Measurements from ENCODE around the gene SMPDL3A.

The SMPDL3A gene

DNA sequence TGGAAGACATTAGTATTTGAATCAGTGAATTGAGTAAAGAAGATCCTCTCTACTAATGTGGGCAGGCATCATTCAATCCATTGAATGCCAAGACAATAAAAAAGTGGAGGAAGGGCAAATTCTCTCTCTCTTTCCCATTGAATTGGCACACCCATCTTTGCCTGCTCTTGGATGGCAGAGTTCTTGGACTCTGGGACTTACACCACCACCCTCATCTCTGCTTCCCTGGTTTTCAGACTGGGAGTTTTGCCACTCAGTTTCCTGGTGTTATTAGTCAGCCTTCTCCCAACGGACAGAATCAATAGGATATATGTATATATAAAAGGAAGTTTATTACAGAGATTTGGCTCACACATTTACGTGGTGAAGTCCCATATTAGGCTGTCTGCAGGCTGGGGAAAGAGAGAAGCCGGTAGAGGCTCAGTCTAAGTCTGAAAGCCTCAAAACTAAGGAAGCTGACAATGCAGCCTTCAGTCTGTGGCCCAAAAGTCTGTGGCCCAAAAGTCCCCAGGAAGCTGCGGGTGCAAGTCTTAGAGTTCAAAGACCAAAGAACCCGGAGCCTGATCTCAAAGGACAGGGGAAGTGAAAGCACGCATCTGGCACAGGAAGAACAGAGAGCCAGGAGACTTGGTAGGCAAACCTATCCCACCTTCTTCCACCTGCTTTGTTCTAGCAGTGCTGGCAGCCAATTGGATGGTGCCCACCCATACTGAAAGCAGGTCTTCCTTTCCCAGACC is 64.4 kb downstream of the SMPDL3A start:
- no peak for DNase-seq

Measured in nucleus accumbens (tissue), 56 donors.